IMR-90 (cell line): Measurements from ENCODE around the gene KCNH5. TPM values are rescaled to one million over a fixed set of nuclear protein-coding genes. Genes with fewer than 3 reads are reported as not detected.

Experiments
- ATAC-seq: fragments of 200-7000 bp; cut with Tn5 transposase; 2 replicates; pipeline ENCODE4 v1.9.1; 2020; ENCODE audit warnings: low read depth, mild to moderate bottlenecking, moderate library complexity
- BruUV-seq: library from RNA; stranded (reverse); fragments of 400-500 nt; replicated peaks from 2 replicates; lab custom pipeline; 2021; lab: Mats Ljungman, UMichigan
- CTCF ChIA-PET: fragments of 300-600 bp; formaldehyde crosslinking; extraction: SDS; loops from one replicate; lab custom pipeline; 2021; ENCODE audit warnings: antibody characterized with exemption; lab: Yijun Ruan, JAX
- POLR2A ChIA-PET: fragments of 300-600 bp; sonication (Branson Sonifier 250); formaldehyde crosslinking; loops from one replicate; lab custom pipeline; 2022; ENCODE audit warnings: antibody characterized with exemption; ENCODE audit not compliant: unreplicated experiment; lab: Charles Lee
- DNase-seq: peaks from one replicate; pipeline ENCODE4 v3.0.0; 2013
- H2AFZ ChIP-seq: replicated peaks from 2 replicates; pipeline ENCODE3; 2013; ENCODE audit warnings: low read length, mild to moderate bottlenecking; ENCODE audit not compliant: poor library complexity
- H2AK5ac ChIP-seq: 2 replicates; pipeline ENCODE4 v1.6.1; 2013; ENCODE audit warnings: low read depth, low read length, inconsistent platforms
- H2AK9ac ChIP-seq: replicated peaks from 2 replicates; pipeline ENCODE3; 2013; ENCODE audit warnings: mild to moderate bottlenecking, low read depth, low read length, moderate library complexity; ENCODE audit not compliant: poor library complexity
- H2BK120ac ChIP-seq: 2 replicates; pipeline ENCODE4 v1.6.1; 2013; ENCODE audit warnings: low read depth, low read length, inconsistent platforms
- H2BK15ac ChIP-seq: 3 replicates; pipeline ENCODE4 v1.6.1; 2013; ENCODE audit warnings: low read depth, low read length, inconsistent platforms
- H2BK20ac ChIP-seq: 2 replicates; pipeline ENCODE4 v1.6.1; 2013; ENCODE audit warnings: low read depth, mild to moderate bottlenecking, inconsistent platforms, low read length, moderate library complexity
- H2BK5ac ChIP-seq: 2 replicates; pipeline ENCODE4 v1.6.1; 2013; ENCODE audit warnings: mild to moderate bottlenecking, low read depth, low read length, inconsistent platforms; ENCODE audit not compliant: poor library complexity, severe bottlenecking
- H3K14ac ChIP-seq: replicated peaks from 2 replicates; pipeline ENCODE4 v1.6.1; 2013; ENCODE audit warnings: low read depth, low read length, inconsistent platforms
- H3K18ac ChIP-seq: 2 replicates; pipeline ENCODE4 v1.6.1; 2013; ENCODE audit warnings: low read depth, low read length, control low read depth
- H3K23ac ChIP-seq: 2 replicates; pipeline ENCODE4 v1.6.1; 2013; ENCODE audit warnings: low read depth, low read length, inconsistent platforms
- H3K27ac ChIP-seq: 2 replicates; pipeline ENCODE4 v1.5.1; 2013; ENCODE audit warnings: mild to moderate bottlenecking, control low read depth, low read length; ENCODE audit not compliant: insufficient read depth
- H3K27me3 ChIP-seq: 2 replicates; pipeline ENCODE4 v1.6.1; 2013; ENCODE audit warnings: low read length; ENCODE audit not compliant: control insufficient read depth, insufficient read depth
- H3K36me3 ChIP-seq: 2 replicates; pipeline ENCODE4 v1.6.1; 2013; ENCODE audit warnings: low read length, mixed read lengths; ENCODE audit not compliant: control insufficient read depth, insufficient read depth
- H3K4ac ChIP-seq: 2 replicates; pipeline ENCODE4 v1.6.1; 2013; ENCODE audit warnings: low read depth, low read length, inconsistent platforms
- H3K4me1 ChIP-seq: 2 replicates; pipeline ENCODE4 v1.6.1; 2013; ENCODE audit warnings: low read length, mixed read lengths; ENCODE audit not compliant: control insufficient read depth, insufficient read depth
- H3K4me2 ChIP-seq: 2 replicates; pipeline ENCODE4 v1.6.1; 2013; ENCODE audit warnings: low read depth, mild to moderate bottlenecking, control low read depth, low read length, moderate library complexity
- H3K4me3 ChIP-seq: 2 replicates; pipeline ENCODE4 v1.5.1; 2013; ENCODE audit warnings: low read depth, mild to moderate bottlenecking, control low read depth, low read length, moderate library complexity; ENCODE audit not compliant: insufficient read depth
- H3K56ac ChIP-seq: 2 replicates; pipeline ENCODE4 v1.6.1; 2013; ENCODE audit warnings: low read length, inconsistent platforms; ENCODE audit not compliant: insufficient read depth; ENCODE audit errors: extremely low read depth
- H3K79me1 ChIP-seq, 2 experiments: 2 replicates each; pipeline ENCODE4 v1.6.1; 2013; ENCODE audit warnings: low read length in 2 of 2, inconsistent platforms in 1 of 2, low read depth in 1 of 2
- H3K9ac ChIP-seq: 2 replicates; pipeline ENCODE4 v1.6.1; 2013; ENCODE audit warnings: low read depth, low read length, control low read depth
- H3K9me1 ChIP-seq: 2 replicates; pipeline ENCODE4 v1.6.1; 2013; ENCODE audit warnings: low read length, inconsistent platforms; ENCODE audit not compliant: insufficient read depth
- H3K9me3 ChIP-seq: 2 replicates; pipeline ENCODE4 v1.6.1; 2013; ENCODE audit warnings: low read length; ENCODE audit not compliant: control insufficient read depth, insufficient read depth
- H4K20me1 ChIP-seq: 2 replicates; pipeline ENCODE4 v1.6.1; 2013; ENCODE audit warnings: low read length, inconsistent platforms; ENCODE audit not compliant: insufficient read depth
- H4K5ac ChIP-seq: 2 replicates; pipeline ENCODE4 v1.6.1; 2013; ENCODE audit warnings: mild to moderate bottlenecking, low read depth, low read length, control low read depth
- H4K8ac ChIP-seq, 2 experiments: 2 replicates each; pipeline ENCODE4 v1.6.1; 2013; ENCODE audit warnings: low read depth in 2 of 2, low read length in 2 of 2, control low read depth in 1 of 2, inconsistent platforms in 1 of 2
- H4K91ac ChIP-seq: 2 replicates; pipeline ENCODE4 v1.6.1; 2013; ENCODE audit warnings: low read depth, low read length, inconsistent platforms; ENCODE audit not compliant: insufficient read depth
- CEBPB ChIP-seq: IDR thresholded peaks from 2 replicates; pipeline ENCODE4 v1.6.1; 2012; ENCODE audit warnings: low read depth, low read length, improper control_type of control experiment
- MAFK ChIP-seq: IDR thresholded peaks from 2 replicates; pipeline ENCODE4 v1.6.1; 2012; ENCODE audit warnings: low read depth, low read length, improper control_type of control experiment
- POLR2A ChIP-seq: IDR thresholded peaks from 2 replicates; pipeline ENCODE4 v1.6.1; 2012; ENCODE audit warnings: mild to moderate bottlenecking, low read depth, low read length
- WGBS, 2 experiments: methylation state at CpG; one replicate each; pipeline versions ENCODE4 v1.1.5 to v1.1.7; 2013; ENCODE audit warnings: missing lambda C conversion rate in 2 of 2; ENCODE audit not compliant: insufficient read length in 1 of 2; ENCODE audit errors: extremely low coverage in 2 of 2; 5-methylcytosine and 5-hydroxymethylcytosine counted together
- dilution Hi-C: fragments of 300-500 bp; cut with HindIII; formaldehyde crosslinking; loops from one replicate; pipeline ENCODE4 v1.14.3; 2018; ENCODE audit warnings: low sequenced_read_pairs; ENCODE audit not compliant: unreplicated experiment
- in situ Hi-C: fragments of 300-500 bp; cut with MboI; formaldehyde crosslinking; loops from 3 replicates; pipeline ENCODE4 v1.14.3; 2019; ENCODE audit warnings: low sequenced_read_pairs, inconsistent platforms, mixed read lengths
- intact Hi-C: fragments of 100-400 bp; cut with micrococcal nuclease; formaldehyde crosslinking; loops from 2 replicates; pipeline ENCODE4 v1.10.0; 2022
- polyA plus RNA-seq, 3 experiments: library from polyadenylated mRNA; depleted of rRNA; stranded (reverse); fragments of >200 nt; gene quantifications; 2 replicates each; pipeline ENCODE4 v1.2.3, GENCODE V29; 2012; ENCODE audit warnings: low replicate concordance in 1 of 3
- total RNA-seq: library from RNA; depleted of rRNA; stranded (reverse); fragments of >200 nt; gene quantifications from 2 replicates; pipeline ENCODE4 v1.2.3, GENCODE V29; 2012

Gene KCNH5
- total and polyA plus RNA-seq, 2 of the 4 experiments (the other 2 are of a cell fraction) = under 0.01 to 0.03 TPM

DNA sequence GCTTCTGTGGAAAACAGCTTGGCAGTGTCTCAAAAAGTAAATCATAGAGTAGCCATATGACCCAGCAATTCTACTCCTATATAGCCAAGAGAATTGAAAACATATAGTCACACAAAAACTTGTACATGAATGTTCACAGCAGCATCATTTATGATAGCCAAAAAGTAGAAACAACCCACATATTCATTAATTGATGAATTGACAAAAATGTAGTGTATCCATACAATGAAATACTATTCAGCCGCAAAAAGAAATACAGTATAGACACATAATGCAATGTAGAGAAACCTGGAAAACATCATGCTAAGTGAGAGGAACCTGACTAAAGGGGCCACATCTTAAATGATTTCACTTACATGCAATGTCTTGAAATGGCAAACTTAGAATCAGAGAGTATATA is 326.6 kb downstream of the KCNH5 start:
- Histone ChIP-seq H3K4ac (no peak overlapping the region), H3K4me1 (no peaks in the 10 kb centered on the region), H3K14ac (no peak overlapping the region), H3K9me3 (no peaks in the 10 kb centered on the region), H3K9me1 (no peaks in the 10 kb centered on the region), H3K4me2 (no peak overlapping the region), H3K27me3 (no peaks in the 10 kb centered on the region), H2BK15ac (no peak overlapping the region), H2BK5ac (no peak overlapping the region), H3K4me3 (no peak overlapping the region), H3K9ac (no peak overlapping the region), H3K18ac (no peak overlapping the region), H3K27ac (no peak overlapping the region), H2AK5ac (no peak overlapping the region), H4K8ac (no peak overlapping the region), H4K91ac (no peak overlapping the region), H4K20me1 (no peaks in the 10 kb centered on the region), H2BK120ac (no peak overlapping the region), H2AFZ (no peak overlapping the region), H3K23ac (no peak overlapping the region), H2BK20ac (no peak overlapping the region), H3K56ac (no peak overlapping the region), H2AK9ac (no peak overlapping the region), H3K79me1 (no peaks in the 10 kb centered on the region), H3K36me3 (no peaks in the 10 kb centered on the region), H4K5ac (no peak overlapping the region)
- POLR2A ChIA-PET = no interaction called here
- in situ Hi-C loops (no loop called here), dilution Hi-C loops (no loop called here), intact Hi-C loops (no loop called here)
- no peak for DNase-seq
- CTCF ChIA-PET = no interaction called here
- ATAC-seq = no peak
- TF ChIP-seq CEBPB = no peak
- TF ChIP-seq POLR2A = no peak
- TF ChIP-seq MAFK = peak; percentile 60
- BruUV-seq = no TSS peak
- no CpG with 5 or more reads among the region's 1 CpG for WGBS, 2 experiments
